Heart left ventricle (tissue), 13 donors: ENCODE measurements around the gene DDX42.

Experiments used
- CTCF ChIP-seq, 12 donors: fragments of 200-600 bp; sonication (generic) in 4 of 12; IDR thresholded peaks; one replicate each; pipeline versions ENCODE4 v1.5.0 to v1.8.0; 2018 to 2022; ENCODE audit warnings: antibody characterized with exemption in 12 of 12, mild to moderate bottlenecking in 5 of 12
- POLR2A ChIP-seq, 2 donors: fragments of 450-650 bp; IDR thresholded peaks; one replicate each; pipeline ENCODE4 v1.6.1; 2017; ENCODE audit warnings: antibody characterized with exemption in 2 of 2, mild to moderate bottlenecking in 2 of 2, moderate library complexity in 2 of 2
- donor health status: ischemic (EF 13 %, LVEDD 7.1; RV severe dilation, severe dysfunction).
- donor health status: DM: no; HTN: yes; CAD: no.
- donor health status: DM: no; HTN: no; CAD: no.
- donor health status: ischemic (EF 25% LVEDD 6.9; RV normal size, moderate dysfunction).
- donor health status: ischemic (EF 25% LVEDD 5.7; RV mildly dilated, moderate dysfunction).
- donor health status: ischemic (EF 35%, LVEDD 5.7; RV mildly dilated, moderate dysfunction).
- donor health status: nonischemic (EF 11% LVEDD 7.7; RV severe dilation, severe dysfunction).
- donor health status: DM: yes; HTN: yes; CAD: no.
- donor health status: PGD.
- donor health status: ischemic (EF 29% LVEDD 5.4; RV normal size, mild dysfunction).
- donor health status: nonischemic (EF 23%, LVEDD 6.1; RV moderate dilation, normal function).

GRCh38 chr17:63798572-63799106, 24.7 kb downstream of the DDX42 start:
- TF ChIP-seq CTCF (IDR thresholded peaks at IDR 0.05) (no peak), POLR2A (IDR thresholded peaks at IDR 0.05) (no peak)
